ENCODE results near the gene ASMTL.
"Not testable (repeated sequence)": the region's sequence is repeated elsewhere in the genome, so short reads cannot be mapped to it uniquely, and the experiment has no call there.

ASMTL gene

GRCh38 chrX:1387141-1387776 lies 65.5 kb downstream of the ASMTL start:
- no peak for DNase-seq (ENCODE audit: low spot score)

GRCh38 chrX:1386338-1387127 lies 66.2 kb downstream of the ASMTL start:
- DNase-seq (ENCODE audit: low spot score) = no peak

- DNase-seq (ENCODE audit: low spot score) = no peak
These were observed 67.2 kb downstream of the ASMTL start for GRCh38 chrX:1385253-1386223.

GRCh38 chrX:1384658-1385252 lies 68.0 kb downstream of the ASMTL start:
- DNase-seq (ENCODE audit: low spot score) = no peak

GRCh38 chrX:1380672-1381233 lies 72.0 kb downstream of the ASMTL start:
- no peak for DNase-seq (ENCODE audit: low spot score)

DNA sequence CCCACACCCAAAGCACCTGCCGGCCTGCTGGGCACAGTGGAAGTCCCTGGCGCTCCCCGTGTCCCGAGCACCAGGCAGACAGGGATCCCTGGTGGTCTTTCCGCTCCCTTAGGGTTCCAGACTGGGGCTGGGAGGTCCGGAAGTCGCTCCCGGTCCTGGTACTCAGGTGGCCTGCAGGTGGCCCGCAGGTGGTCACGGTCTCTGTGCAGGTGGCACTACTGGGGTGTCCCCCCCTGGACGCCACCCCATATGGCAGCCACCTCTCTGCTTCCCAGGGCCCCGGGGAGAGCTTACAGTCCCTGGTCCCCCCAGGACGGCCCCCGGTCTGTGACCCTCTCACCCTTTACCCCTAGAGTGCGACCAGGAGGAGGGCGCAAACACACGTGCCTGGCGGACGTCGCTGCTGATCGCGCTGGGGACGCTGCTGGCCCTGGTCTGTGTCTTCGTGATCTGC lies 74.4 kb downstream of the ASMTL start:
- no peak for DNase-seq (ENCODE audit: low spot score)

DNA sequence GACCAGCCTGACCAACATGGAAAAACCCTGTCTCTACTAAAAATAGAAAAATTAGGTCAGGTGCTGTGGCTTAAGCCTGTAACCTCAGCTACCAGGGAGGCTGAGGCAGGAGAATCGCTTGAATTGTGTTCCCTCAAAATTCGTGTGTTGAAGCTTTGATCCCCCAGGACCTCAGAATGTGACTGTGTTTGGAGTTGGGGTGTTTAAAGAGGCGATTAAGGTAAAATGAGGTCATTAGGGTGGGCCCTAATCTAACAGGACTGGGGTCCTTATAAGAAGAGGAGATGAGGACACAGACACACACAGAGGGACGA lies 84.4 kb downstream of the ASMTL start:
- DNase-seq (ENCODE audit: low spot score) = no peak

DNA sequence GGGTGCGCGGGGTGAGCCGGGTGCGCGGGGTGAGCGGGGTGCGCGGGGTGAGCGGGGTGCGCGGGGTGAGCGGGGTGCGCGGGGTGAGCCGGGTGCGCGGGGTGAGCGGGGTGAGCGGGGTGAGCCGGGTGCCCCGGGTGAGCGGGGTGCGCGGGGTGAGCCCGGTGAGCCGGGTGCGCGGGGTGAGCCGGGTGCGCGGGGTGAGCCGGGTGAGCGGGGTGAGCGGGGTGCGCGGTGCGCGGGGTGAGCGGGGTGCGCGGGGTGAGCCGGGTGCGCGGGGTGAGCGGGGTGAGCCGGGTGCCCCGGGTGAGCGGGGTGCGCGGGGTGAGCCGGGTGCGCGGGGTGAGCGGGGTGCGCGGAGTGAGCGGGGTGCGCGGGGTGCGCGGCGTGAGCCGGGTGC lies 86.3 kb downstream of the ASMTL start:
- not testable (repeated sequence) for DNase-seq (ENCODE audit: low spot score)

- no peak for DNase-seq (ENCODE audit: low spot score)
These were observed 90.8 kb downstream of the ASMTL start for GRCh38 chrX:1361910-1362309.

GRCh38 chrX:1361275-1361674 lies 91.4 kb downstream of the ASMTL start:
- no peak for DNase-seq (ENCODE audit: low spot score)

GRCh38 chrX:1360171-1360570 lies 92.5 kb downstream of the ASMTL start:
- DNase-seq (ENCODE audit: low spot score) = no peak

- DNase-seq (ENCODE audit: low spot score) = no peak
These were observed 93.2 kb downstream of the ASMTL start for GRCh38 chrX:1359477-1359873.

DNA sequence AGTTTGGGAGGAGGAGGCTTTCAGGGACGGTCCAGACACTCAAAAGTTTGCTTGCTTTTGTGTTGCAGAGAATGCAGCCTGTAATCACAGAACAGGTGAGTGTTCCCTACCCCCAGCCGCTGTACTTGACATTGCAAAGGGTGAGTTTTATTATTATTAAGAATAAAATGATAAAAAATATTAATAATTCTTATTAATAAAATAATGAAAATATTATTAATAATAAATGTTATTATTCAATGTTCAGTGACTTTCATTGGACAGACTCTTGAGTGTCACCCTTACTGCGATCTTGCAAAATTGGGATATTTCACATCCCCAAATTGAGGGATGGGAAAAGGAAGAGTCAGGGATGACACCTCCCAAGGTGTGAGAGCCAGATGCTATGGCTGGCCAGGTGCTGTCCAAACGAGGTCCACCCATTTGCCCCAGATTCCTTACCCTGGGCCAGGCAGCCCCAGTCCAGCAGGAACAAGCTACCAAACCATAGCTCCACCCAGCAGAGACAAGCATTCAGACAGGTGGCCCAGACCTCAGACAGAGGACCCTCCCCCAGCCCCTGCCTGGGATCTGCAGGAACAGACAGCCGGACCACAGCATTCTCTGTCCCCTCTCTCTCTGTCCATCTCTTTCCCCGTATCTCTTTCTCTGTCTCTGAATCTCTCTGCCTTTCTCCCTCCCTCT lies 93.8 kb downstream of the ASMTL start:
- no peak for DNase-seq (ENCODE audit: low spot score)

GRCh38 chrX:1357993-1358392 lies 94.7 kb downstream of the ASMTL start:
- no peak for DNase-seq (ENCODE audit: low spot score)

DNA sequence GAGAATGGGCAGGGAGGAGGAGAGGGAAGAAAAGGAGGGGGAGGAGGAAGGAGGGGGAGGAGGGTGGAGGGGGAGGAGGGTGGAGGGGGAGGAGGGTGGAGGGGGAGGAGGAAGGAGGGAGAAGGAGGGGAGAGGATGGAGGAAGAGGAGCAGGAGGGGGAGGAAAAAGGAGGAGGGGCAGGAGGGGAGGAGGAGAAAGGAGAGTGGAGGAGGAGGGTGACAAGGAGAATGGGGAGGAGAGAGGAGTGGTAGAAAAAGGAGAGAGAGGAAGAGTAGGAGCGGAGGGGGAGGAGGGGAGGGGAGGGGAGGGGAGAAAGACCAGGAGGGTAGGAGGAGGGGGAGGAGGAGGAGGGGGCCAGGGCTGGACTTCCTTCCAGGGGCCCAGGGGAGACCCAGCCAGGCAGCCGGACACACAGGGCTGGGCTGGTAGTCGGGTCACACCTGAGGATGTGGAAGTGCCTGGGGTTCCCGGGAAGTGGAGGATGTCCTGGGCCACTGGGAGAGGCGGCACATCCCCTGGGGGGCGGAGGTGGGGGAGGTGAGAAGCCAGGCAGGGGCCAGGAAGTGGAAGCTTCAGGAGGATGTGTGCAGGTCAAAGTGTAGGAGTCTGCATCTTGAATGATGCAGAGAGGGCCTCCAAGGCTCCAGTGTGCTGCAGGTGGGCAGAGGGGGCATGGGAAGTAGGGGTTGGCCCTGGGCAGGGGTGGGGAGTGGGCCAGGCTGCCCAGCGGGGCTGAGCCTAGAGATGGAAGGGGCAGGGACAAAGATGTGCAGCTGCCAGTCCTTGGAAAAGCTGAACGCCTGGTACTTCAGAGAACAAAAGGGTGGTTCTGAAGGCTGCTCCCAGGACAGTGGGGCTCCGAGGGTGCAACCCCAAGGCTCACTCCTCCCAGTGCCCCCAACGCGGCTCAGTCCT lies 97.3 kb downstream of the ASMTL start:
- DNase-seq (ENCODE audit: low spot score) = no peak

DNA sequence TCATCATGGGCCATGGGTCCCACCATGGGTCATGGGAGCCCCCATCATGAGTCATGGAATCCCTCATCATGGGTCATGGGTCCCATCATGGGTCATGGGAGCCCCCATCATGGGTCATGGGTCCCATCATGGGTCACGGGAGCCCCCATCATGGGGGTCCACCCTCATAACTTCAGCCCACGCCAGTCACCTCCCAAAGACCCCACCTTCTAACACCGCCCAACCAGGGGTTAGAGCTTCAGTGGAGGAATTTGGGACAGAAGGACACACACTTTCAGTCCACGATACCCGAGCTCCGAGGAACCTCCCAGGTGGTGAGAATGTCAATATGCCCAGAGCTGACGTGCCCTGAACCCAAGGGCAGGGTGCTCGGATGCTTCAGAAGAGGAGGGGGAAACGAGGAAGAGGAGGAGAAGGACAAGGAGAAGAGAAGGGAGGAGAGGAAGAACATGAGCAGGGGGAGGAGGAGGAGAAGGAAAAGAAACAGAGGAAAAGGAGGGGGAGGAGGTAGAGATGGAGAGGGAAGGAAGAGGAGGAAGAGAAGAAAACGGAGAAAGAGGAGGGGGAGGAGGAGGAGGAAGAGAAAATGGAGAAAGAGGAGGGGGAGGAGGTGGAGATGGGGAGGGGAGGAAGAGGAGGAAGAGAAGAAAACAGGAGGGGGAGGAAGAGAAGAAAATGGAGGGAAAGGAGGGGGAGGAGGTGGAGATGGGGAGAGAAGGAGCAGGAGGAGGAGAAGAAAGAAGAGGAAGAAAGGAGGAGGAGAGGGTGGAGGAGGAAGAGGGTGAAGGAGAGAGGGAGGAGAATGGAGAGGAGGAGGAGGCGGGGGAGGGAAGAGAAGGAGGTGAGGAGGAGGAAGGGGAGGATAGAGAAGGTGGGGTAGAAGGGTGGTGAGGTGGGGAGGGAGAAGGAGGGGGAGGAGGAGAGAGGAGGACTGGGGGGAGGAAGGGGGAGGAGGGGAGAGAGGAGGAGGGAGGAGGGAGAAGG lies 98.4 kb downstream of the ASMTL start:
- no peak for DNase-seq (ENCODE audit: low spot score)

Measured in hematopoietic multipotent progenitor cell treated with erythropoietin and hydrocortisone succinate and interleukin-3 and kit ligand, for 17 days (in vitro differentiated cells).